ENCODE data around the gene PMPCA. TPM values are rescaled to one million over a fixed set of nuclear protein-coding genes. Genes with fewer than 3 reads are reported as not detected.

Gene PMPCA
- total RNA-seq, 1 experiment from 2014 or later, result 116 TPM

DNA sequence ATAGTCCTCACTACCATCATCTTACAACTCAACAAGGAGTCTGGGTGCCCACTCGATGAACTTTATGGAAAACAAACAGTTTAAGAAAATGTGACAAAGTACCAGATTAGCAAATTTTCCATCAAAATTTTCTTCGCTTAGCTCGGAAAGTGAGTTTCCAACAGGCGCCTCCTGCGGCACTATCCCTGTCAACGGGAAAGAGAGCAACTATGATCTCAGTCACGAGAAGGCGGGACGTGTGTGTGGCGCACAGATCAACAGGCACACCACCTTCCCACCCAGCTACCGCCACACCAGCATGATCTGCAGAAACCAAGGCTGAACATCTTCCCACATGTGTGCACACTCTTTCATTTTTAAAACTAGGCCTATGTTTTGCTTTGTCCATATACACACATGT lies 42.9 kb downstream of the PMPCA start:
- DNase-seq (ENCODE audit: low read depth, low spot score) (no peak), ATAC-seq (no peak)
- CTCF ChIA-PET, result no interaction called here
- TF ChIP-seq SP1 (IDR thresholded peaks at IDR 0.05; ENCODE audit: low read depth) (no peak), EGR1 (IDR thresholded peaks at IDR 0.05; ENCODE audit: low read depth) (no peak), TCF7L2 (IDR thresholded peaks at IDR 0.05; ENCODE audit: borderline replicate concordance, extremely low read depth, insufficient read depth, insufficient read length) (no peak), ZNF274 (IDR thresholded peaks at IDR 0.05; ENCODE audit: low read depth, low read length) (no peak), POLR2AphosphoS5 (IDR thresholded peaks at IDR 0.05; ENCODE audit: low read depth, low read length) (no peak)
- POLR2A ChIA-PET, result no interaction called here
- Histone ChIP-seq H3K27ac (ENCODE audit: low read depth, low read length) (no peak overlapping the region), H3K4me1 (ENCODE audit: control insufficient read depth in 1 of 2, insufficient read depth in 2 of 2, low read length in 2 of 2) (no peaks in the 10 kb centered on the region), H3K9me2 (ENCODE audit: insufficient read depth) (no peaks in the 10 kb centered on the region), H3K4me2 (ENCODE audit: low read length) (no peak overlapping the region), H3K4me3 (replicated peaks in 1 of 2; ENCODE audit: low read depth in 1 of 2, low read length in 2 of 2) (no peak overlapping the region), H4K20me1 (ENCODE audit: insufficient read depth) (no peaks in the 10 kb centered on the region), H2AFZ (ENCODE audit: low read depth, low read length, poor library complexity, severe bottlenecking) (no peak overlapping the region), H3K27me3 (ENCODE audit: insufficient read depth, low read length) (no peaks in the 10 kb centered on the region), H3K9me3 (ENCODE audit: control insufficient read depth in 1 of 2, insufficient read depth in 1 of 2, low read depth in 1 of 2, low read length in 2 of 2) (no peaks in the 10 kb centered on the region), H3K9ac (ENCODE audit: low read length) (no peak overlapping the region), H3K79me2 (ENCODE audit: insufficient read depth, low read length) (peaks cover 3% of the 10 kb centered on the region; the same call in 1 of the 2 replicates), H3K36me3 (ENCODE audit: control insufficient read depth in 1 of 2, insufficient read depth in 2 of 2, low read length in 2 of 2) (peaks cover 39 to 57% of the 10 kb centered on the region in 2 experiments; a peak in 3 of 4 replicates)
- RAD21 ChIA-PET (ENCODE audit: low non-redundant PET in 1 of 2, low total read pairs in 2 of 2, uncharacterized antibody in 2 of 2, unreplicated experiment in 2 of 2), result interaction anchor here in 1 of 2 experiments (0.8 kb wide), 1 partner anchor 22 kb away, joined by 4 read pairs; no protein-coding TSS in a partner anchor
- BruUV-seq (replicated peaks), result no TSS peak
- intact Hi-C loops (cut with micrococcal nuclease), result no loop called here

DNA sequence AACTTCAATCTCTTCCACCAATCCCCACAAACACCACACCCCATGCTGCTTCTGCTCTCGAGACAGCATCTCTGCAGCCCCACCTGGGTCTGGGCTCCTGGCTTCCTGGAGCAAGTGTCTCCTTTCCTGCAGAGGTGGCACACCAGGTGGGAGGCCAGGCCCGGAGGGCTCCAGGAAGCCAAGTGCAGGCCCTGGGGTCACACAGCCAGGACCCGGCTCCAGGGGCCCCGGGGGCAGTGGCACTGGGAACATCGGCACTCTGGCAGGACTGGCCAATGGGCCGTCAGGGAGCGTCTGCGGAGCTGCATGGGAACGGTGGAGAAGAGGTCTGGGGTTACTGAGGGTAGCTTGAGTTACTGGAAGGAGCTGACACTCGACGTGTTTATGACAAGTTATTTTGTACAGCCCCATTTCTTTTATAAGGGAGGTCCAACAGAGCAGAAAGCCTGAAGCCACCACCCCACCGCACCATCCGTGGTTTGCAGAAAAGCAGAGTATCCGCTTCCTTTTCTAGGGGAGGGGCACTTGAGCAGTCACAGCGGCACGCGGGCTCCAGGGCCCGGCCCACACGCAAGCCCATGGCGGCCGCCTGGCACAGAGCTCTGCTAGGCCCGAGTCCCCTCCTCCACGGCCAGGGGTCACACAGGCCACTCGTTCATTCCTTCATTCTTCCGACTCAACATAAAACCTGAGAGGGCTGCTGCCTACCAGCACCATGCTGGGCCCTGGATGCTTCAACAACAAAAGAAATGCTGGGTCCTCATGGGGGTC lies 43.8 kb downstream of the PMPCA start:
- no peaks in the 10 kb centered on the region for H3K4me1 ChIP-seq (ENCODE audit: control insufficient read depth in 1 of 2, insufficient read depth in 2 of 2, low read length in 2 of 2)
- ChIA-PET POLR2A (no interaction called here), RAD21 (ENCODE audit: low non-redundant PET in 1 of 2, low total read pairs in 2 of 2, uncharacterized antibody in 2 of 2, unreplicated experiment in 2 of 2) (no interaction called here), CTCF (no interaction called here)
- no peak overlapping the region for H3K27ac ChIP-seq (ENCODE audit: low read depth, low read length)
- no peak for DNase-seq (ENCODE audit: low read depth, low spot score)
- ATAC-seq, result no peak
- intact Hi-C loops (cut with micrococcal nuclease), result no loop called here
- H3K27me3 ChIP-seq (ENCODE audit: insufficient read depth, low read length), result no peaks in the 10 kb centered on the region
- no peak overlapping the region for H2AFZ ChIP-seq (ENCODE audit: low read depth, low read length, poor library complexity, severe bottlenecking)
- H4K20me1 ChIP-seq (ENCODE audit: insufficient read depth), result no peaks in the 10 kb centered on the region
- no peaks in the 10 kb centered on the region for H3K9me2 ChIP-seq (ENCODE audit: insufficient read depth)
- H3K79me2 ChIP-seq (ENCODE audit: insufficient read depth, low read length), result peaks cover 3% of the 10 kb centered on the region; the same call in 1 of the 2 replicates
- H3K4me2 ChIP-seq (ENCODE audit: low read length), result no peak overlapping the region
- H3K36me3 ChIP-seq (ENCODE audit: control insufficient read depth in 1 of 2, insufficient read depth in 2 of 2, low read length in 2 of 2), result peaks cover 47 to 56% of the 10 kb centered on the region in 2 experiments; a peak in 3 of 4 replicates
- H3K9me3 ChIP-seq (ENCODE audit: control insufficient read depth in 1 of 2, insufficient read depth in 1 of 2, low read depth in 1 of 2, low read length in 2 of 2), result no peaks in the 10 kb centered on the region
- H3K9ac ChIP-seq (ENCODE audit: low read length), result no peak overlapping the region
- TF ChIP-seq, protein P1, sequence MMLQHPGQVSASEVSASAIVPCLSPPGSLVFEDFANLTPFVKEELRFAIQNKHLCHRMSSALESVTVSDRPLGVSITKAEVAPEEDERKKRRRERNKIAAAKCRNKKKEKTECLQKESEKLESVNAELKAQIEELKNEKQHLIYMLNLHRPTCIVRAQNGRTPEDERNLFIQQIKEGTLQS (IDR thresholded peaks at IDR 0.05), result no peak
- TF ChIP-seq, protein P2, sequence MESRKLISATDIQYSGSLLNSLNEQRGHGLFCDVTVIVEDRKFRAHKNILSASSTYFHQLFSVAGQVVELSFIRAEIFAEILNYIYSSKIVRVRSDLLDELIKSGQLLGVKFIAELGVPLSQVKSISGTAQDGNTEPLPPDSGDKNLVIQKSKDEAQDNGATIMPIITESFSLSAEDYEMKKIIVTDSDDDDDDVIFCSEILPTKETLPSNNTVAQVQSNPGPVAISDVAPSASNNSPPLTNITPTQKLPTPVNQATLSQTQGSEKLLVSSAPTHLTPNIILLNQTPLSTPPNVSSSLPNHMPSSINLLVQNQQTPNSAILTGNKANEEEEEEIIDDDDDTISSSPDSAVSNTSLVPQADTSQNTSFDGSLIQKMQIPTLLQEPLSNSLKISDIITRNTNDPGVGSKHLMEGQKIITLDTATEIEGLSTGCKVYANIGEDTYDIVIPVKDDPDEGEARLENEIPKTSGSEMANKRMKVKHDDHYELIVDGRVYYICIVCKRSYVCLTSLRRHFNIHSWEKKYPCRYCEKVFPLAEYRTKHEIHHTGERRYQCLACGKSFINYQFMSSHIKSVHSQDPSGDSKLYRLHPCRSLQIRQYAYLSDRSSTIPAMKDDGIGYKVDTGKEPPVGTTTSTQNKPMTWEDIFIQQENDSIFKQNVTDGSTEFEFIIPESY (IDR thresholded peaks at IDR 0.05; ENCODE audit: extremely low read depth, insufficient replicate concordance, low read length), result no peak
- TF ChIP-seq FOSL1 (IDR thresholded peaks at IDR 0.05; ENCODE audit: low read depth) (no peak), ZFX (IDR thresholded peaks at IDR 0.05) (no peak), CEBPB (IDR thresholded peaks at IDR 0.05; ENCODE audit: low read depth) (no peak), JUND (IDR thresholded peaks at IDR 0.05) (no peak)
- TF ChIP-seq, protein P3, sequence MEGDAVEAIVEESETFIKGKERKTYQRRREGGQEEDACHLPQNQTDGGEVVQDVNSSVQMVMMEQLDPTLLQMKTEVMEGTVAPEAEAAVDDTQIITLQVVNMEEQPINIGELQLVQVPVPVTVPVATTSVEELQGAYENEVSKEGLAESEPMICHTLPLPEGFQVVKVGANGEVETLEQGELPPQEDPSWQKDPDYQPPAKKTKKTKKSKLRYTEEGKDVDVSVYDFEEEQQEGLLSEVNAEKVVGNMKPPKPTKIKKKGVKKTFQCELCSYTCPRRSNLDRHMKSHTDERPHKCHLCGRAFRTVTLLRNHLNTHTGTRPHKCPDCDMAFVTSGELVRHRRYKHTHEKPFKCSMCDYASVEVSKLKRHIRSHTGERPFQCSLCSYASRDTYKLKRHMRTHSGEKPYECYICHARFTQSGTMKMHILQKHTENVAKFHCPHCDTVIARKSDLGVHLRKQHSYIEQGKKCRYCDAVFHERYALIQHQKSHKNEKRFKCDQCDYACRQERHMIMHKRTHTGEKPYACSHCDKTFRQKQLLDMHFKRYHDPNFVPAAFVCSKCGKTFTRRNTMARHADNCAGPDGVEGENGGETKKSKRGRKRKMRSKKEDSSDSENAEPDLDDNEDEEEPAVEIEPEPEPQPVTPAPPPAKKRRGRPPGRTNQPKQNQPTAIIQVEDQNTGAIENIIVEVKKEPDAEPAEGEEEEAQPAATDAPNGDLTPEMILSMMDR (IDR thresholded peaks at IDR 0.05 in 2 of 3, conservative IDR thresholded peaks at IDR 0.05 in 1 of 3; ENCODE audit: borderline replicate concordance in 1 of 3, insufficient read depth in 1 of 3, low read depth in 2 of 3, low read length in 2 of 3), result no peak
- BruUV-seq (replicated peaks), result no TSS peak
- no peak overlapping the region for H3K4me3 ChIP-seq (replicated peaks in 1 of 2; ENCODE audit: low read depth in 1 of 2, low read length in 2 of 2)
